Neural progenitor cell (in vitro differentiated cells): ENCODE data around the gene CKLF. TPM values are rescaled to one million over a fixed set of nuclear protein-coding genes. Genes with fewer than 3 reads are reported as not detected.

Experiments
- DNase-seq: peaks from one replicate; pipeline ENCODE4 v3.0.0-alpha.2; 2016; ENCODE audit warnings: low spot score
- H2AFZ ChIP-seq: fragments of 200-600 bp; sonication (generic); replicated peaks from 2 replicates; pipeline ENCODE4 v1.6.1; 2016; ENCODE audit warnings: antibody characterized with exemption
- H3F3A ChIP-seq: fragments of 200-600 bp; sonication (generic); 2 replicates; pipeline ENCODE4 v1.6.1; 2016; ENCODE audit warnings: antibody characterized with exemption, low read depth
- H3K27ac ChIP-seq: fragments of 200-600 bp; sonication (generic); 2 replicates; pipeline ENCODE4 v1.5.1; 2016; ENCODE audit warnings: mild to moderate bottlenecking
- H3K27me3 ChIP-seq: fragments of 200-600 bp; sonication (generic); 2 replicates; pipeline ENCODE4 v1.6.1; 2016; ENCODE audit warnings: mild to moderate bottlenecking, moderate library complexity
- H3K36me3 ChIP-seq: fragments of 200-600 bp; sonication (generic); 2 replicates; pipeline ENCODE4 v1.5.1; 2016
- H3K4me1 ChIP-seq: fragments of 200-600 bp; sonication (generic); 2 replicates; pipeline ENCODE4 v1.6.1; 2016; ENCODE audit warnings: mixed run types
- H3K4me2 ChIP-seq: fragments of 200-600 bp; sonication (generic); 2 replicates; pipeline ENCODE4 v1.6.1; 2016
- H3K4me3 ChIP-seq: fragments of 200-600 bp; sonication (generic); 2 replicates; pipeline ENCODE4 v1.5.1; 2016
- H3K79me2 ChIP-seq: fragments of 200-600 bp; sonication (generic); 2 replicates; pipeline ENCODE4 v1.6.1; 2016; ENCODE audit warnings: low read depth
- H3K9ac ChIP-seq: fragments of 200-600 bp; sonication (generic); 2 replicates; pipeline ENCODE4 v1.6.1; 2016
- H3K9me3 ChIP-seq: fragments of 200-600 bp; sonication (generic); 2 replicates; pipeline ENCODE4 v1.5.1; 2016; ENCODE audit warnings: low read depth
- H4K20me1 ChIP-seq: fragments of 200-600 bp; sonication (generic); 2 replicates; pipeline ENCODE4 v1.6.1; 2016; ENCODE audit warnings: low read depth
- H3K27ac Mint-ChIP-seq: 3 replicates; pipeline ENCODE4 v1.8.0; 2021; ENCODE audit warnings: mixed read lengths
- H3K27me3 Mint-ChIP-seq: 2 replicates; pipeline ENCODE4 v1.8.0; 2022; ENCODE audit warnings: low read depth, mild to moderate bottlenecking, inconsistent platforms, moderate library complexity, mixed read lengths; ENCODE audit not compliant: insufficient read depth
- H3K36me3 Mint-ChIP-seq: 3 replicates; pipeline ENCODE4 v1.8.0; 2021; ENCODE audit warnings: mixed read lengths
- H3K4me1 Mint-ChIP-seq: 3 replicates; pipeline ENCODE4 v1.8.0; 2021; ENCODE audit warnings: mixed read lengths
- H3K4me3 Mint-ChIP-seq: 3 replicates; pipeline ENCODE4 v1.8.0; 2021; ENCODE audit warnings: mild to moderate bottlenecking, moderate library complexity, mixed read lengths
- H3K9me3 Mint-ChIP-seq: 3 replicates; pipeline ENCODE4 v1.8.0; 2020; ENCODE audit warnings: mixed read lengths
- CTCF ChIP-seq: fragments of 200-600 bp; sonication (generic); IDR thresholded peaks from 2 replicates; pipeline ENCODE4 v1.5.1; 2017; ENCODE audit warnings: antibody characterized with exemption, mild to moderate bottlenecking
- EZH2 ChIP-seq: fragments of 200-600 bp; sonication (generic); IDR thresholded peaks from 2 replicates; pipeline ENCODE4 v1.6.1; 2017; ENCODE audit warnings: antibody characterized with exemption, mild to moderate bottlenecking, moderate library complexity
- EZH2phosphoT487 ChIP-seq: fragments of 200-600 bp; sonication (generic); IDR thresholded peaks from 2 replicates; pipeline ENCODE4 v1.6.1; 2017; ENCODE audit warnings: antibody characterized with exemption
- total RNA-seq: library from RNA; depleted of rRNA; stranded (reverse); fragments of >200 nt; gene quantifications from 2 replicates; pipeline ENCODE4 v1.2.3, GENCODE V29; 2015; ENCODE audit warnings: low replicate concordance

The CKLF gene
- total RNA-seq, 1 donor from 2014 or later, result 38.6 TPM

DNA sequence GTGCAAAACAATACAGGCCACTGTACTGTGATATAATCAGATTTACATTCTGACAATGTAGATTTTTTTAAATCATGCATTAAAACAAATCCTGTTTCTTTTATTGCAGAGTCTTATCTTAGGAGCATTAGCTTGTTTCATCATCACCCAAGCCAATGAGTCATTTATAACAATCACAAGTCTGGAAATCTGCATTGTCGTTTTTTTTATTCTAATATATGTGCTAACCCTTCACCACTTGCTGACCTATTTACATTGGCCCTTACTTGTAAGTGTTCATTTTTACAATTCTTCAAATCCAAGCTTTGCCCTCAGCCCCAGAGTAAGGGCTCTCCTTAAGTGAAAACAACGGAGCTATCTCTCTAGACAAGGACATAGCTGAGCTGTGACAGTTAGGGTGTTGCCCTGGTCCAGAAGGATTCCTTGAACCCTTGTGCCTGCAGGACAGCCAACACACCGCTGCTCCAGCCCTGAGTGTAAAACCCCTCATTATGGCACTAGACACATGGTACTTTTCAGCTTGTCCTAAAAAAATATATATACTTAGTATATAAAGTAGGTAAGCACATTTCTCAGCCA, 17.5 kb downstream of the CKLF start:
- Histone ChIP-seq H3F3A (peaks cover 4% of the 10 kb centered on the region), H3K4me3 (no peak overlapping the region), H2AFZ (no peak overlapping the region), H4K20me1 (no peaks in the 10 kb centered on the region), H3K79me2 (no peaks in the 10 kb centered on the region), H3K9ac (no peak overlapping the region), H3K27ac (no peak overlapping the region), H3K27me3 (no peaks in the 10 kb centered on the region), H3K4me2 (no peak overlapping the region), H3K4me1 (no peaks in the 10 kb centered on the region), H3K9me3 (no peaks in the 10 kb centered on the region), H3K36me3 (no peaks in the 10 kb centered on the region)
- Mint-ChIP-seq H3K4me1 (no peaks in the 10 kb centered on the region), H3K4me3 (no peak overlapping the region), H3K27ac (no peak overlapping the region), H3K27me3 (peaks cover 3% of the 10 kb centered on the region), H3K9me3 (no peaks in the 10 kb centered on the region), H3K36me3 (peaks cover 5% of the 10 kb centered on the region)
- TF ChIP-seq EZH2phosphoT487 (no peak), EZH2 (no peak), CTCF (no peak)
- no peak for DNase-seq

DNA sequence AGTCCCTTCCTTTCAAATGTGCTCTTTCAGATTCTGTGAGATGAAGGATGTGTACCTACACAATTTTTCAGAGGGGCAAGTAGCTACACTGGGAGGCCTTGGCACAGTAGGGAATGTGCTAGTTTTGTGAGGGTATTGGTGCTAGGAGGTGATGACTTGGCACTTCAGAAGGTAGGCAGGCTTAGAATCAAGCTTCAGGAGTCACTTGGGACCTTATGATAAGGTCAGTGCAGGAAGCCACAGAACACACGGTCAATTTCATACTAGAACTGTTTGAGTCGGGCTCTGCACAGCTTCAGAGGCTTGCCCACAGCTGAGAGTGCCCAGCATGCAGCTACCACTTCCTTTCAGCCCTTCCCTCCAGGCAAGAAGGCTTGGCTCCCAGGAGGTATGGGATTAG, 20.0 kb downstream of the CKLF start:
- no peaks in the 10 kb centered on the region for H3K9me3 Mint-ChIP-seq
- no peak for TF ChIP-seq EZH2
- no peak for TF ChIP-seq CTCF
- TF ChIP-seq EZH2phosphoT487, result no peak
- peaks cover 1% of the 10 kb centered on the region for H3K36me3 Mint-ChIP-seq
- H3K4me1 Mint-ChIP-seq, result no peaks in the 10 kb centered on the region
- Histone ChIP-seq H3K9ac (no peak overlapping the region), H3K4me1 (no peaks in the 10 kb centered on the region), H2AFZ (no peak overlapping the region), H3K36me3 (no peaks in the 10 kb centered on the region), H3K27ac (no peak overlapping the region), H3F3A (peaks cover 4% of the 10 kb centered on the region), H3K27me3 (peaks cover 4% of the 10 kb centered on the region), H3K4me3 (no peak overlapping the region), H3K79me2 (no peaks in the 10 kb centered on the region), H3K9me3 (no peaks in the 10 kb centered on the region), H4K20me1 (no peaks in the 10 kb centered on the region), H3K4me2 (no peak overlapping the region)
- H3K27me3 Mint-ChIP-seq, result peaks cover 3% of the 10 kb centered on the region
- DNase-seq, result no peak
- H3K4me3 Mint-ChIP-seq, result no peak overlapping the region
- H3K27ac Mint-ChIP-seq, result no peak overlapping the region

DNA sequence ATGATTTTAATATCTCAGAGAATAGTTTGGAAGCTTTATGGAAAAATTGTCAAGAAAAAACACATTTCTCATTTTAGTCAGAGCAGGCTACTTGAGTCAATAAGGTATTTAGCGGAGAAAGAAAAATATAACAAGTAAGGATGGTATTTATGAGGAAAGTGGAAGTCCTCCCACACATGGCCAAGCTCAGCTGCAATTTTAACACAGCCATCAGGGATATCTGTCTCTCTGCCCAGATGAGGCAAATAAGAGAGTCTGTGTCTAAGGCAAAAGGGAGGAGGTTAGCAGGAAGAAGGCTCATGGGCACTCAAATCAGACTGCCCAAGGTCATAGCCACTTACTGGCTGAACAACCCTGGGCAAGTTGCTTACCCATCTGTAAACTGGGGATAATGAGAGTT, 21.7 kb downstream of the CKLF start:
- DNase-seq, result no peak
- Histone ChIP-seq H2AFZ (no peak overlapping the region), H3K79me2 (no peaks in the 10 kb centered on the region), H3K9me3 (no peaks in the 10 kb centered on the region), H4K20me1 (no peaks in the 10 kb centered on the region), H3K36me3 (no peaks in the 10 kb centered on the region), H3K4me2 (no peak overlapping the region), H3K27me3 (peaks cover 21% of the 10 kb centered on the region), H3K9ac (no peak overlapping the region), H3K27ac (no peak overlapping the region), H3F3A (peaks cover 4% of the 10 kb centered on the region), H3K4me1 (no peaks in the 10 kb centered on the region), H3K4me3 (no peak overlapping the region)
- no peak overlapping the region for H3K27ac Mint-ChIP-seq
- no peaks in the 10 kb centered on the region for H3K9me3 Mint-ChIP-seq
- no peak for TF ChIP-seq CTCF
- no peak for TF ChIP-seq EZH2
- no peak for TF ChIP-seq EZH2phosphoT487
- H3K4me3 Mint-ChIP-seq, result no peak overlapping the region
- peaks cover 11% of the 10 kb centered on the region for H3K27me3 Mint-ChIP-seq
- H3K4me1 Mint-ChIP-seq, result no peaks in the 10 kb centered on the region
- H3K36me3 Mint-ChIP-seq, result no peaks in the 10 kb centered on the region
